ENCODE data around the gene AGRN. TPM values are rescaled to one million over a fixed set of nuclear protein-coding genes. Genes with fewer than 3 reads are reported as not detected.

The AGRN gene
- polyA plus RNA-seq, 3 donors = 0.06 to 4.7 (median 0.43) TPM

DNA sequence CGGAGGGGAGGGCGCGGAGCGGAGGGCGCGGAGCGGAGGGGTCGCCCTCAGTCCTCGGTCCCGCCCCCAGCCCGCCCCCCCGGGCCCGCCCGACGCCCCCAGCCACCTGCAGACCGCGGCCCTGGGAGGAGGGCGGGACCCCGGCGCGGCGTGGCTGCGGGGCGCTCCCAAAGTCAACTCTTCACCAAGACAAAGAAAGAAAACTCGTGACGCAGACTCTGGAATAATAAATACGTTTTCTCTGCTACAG lies 21.2 kb upstream of the AGRN start:
- Histone ChIP-seq H3K27me3 (ENCODE audit: control insufficient read depth in 2 of 2, insufficient read depth in 2 of 2, low read length in 2 of 2) (peaks cover 29 to 72% of the 10 kb centered on the region in 2 donors), H4K20me1 (ENCODE audit: insufficient read depth, low read length) (peaks cover 12% of the 10 kb centered on the region), H3K27ac (ENCODE audit: low read depth in 1 of 2, low read length in 2 of 2) (no peak overlapping the region), H3K4me1 (ENCODE audit: control insufficient read depth in 1 of 2, insufficient read depth in 2 of 2, low read length in 2 of 2) (peaks cover 11 to 33% of the 10 kb centered on the region in 2 donors), H2AFZ (ENCODE audit: insufficient read depth, low read depth, low read length, poor library complexity, severe bottlenecking) (no peak overlapping the region), H3K4me2 (replicated peaks; ENCODE audit: extremely low read depth, low read length, poor library complexity, severe bottlenecking) (peak overlapping the region; percentile 62), H3K9ac (ENCODE audit: insufficient read depth, low read length, poor library complexity, severe bottlenecking) (peak overlapping the region; percentile 49), H3K79me2 (ENCODE audit: insufficient read depth, low read length) (no peaks in the 10 kb centered on the region), H3K4me3 (replicated peaks in 1 of 3; ENCODE audit: low read depth in 2 of 3, low read length in 3 of 3) (peak overlapping the region in 2 of 3 experiments; percentile 26 to 64), H3K9me3 (replicated peaks in 1 of 2; ENCODE audit: control insufficient read depth in 1 of 2, insufficient read depth in 1 of 2, low read length in 2 of 2) (peaks cover 2 to 21% of the 10 kb centered on the region in 2 donors), H3K36me3 (replicated peaks in 1 of 2; ENCODE audit: control insufficient read depth in 1 of 2, insufficient read depth in 2 of 2, low read length in 2 of 2) (no peaks in the 10 kb centered on the region)
- WGBS (ENCODE audit: insufficient coverage) = 0% methylated on average over 10 of the region's 27 CpGs
- peaks cover 0 to 4% of the 10 kb centered on the region in 2 donors for H3K36me3 Mint-ChIP-seq
- intact Hi-C loops (cut with micrococcal nuclease) = no loop called here
- peak overlapping the region; percentile 56 to 72 for H3K4me3 Mint-ChIP-seq
- DNase-seq = no peak
- TF ChIP-seq, protein P1, sequence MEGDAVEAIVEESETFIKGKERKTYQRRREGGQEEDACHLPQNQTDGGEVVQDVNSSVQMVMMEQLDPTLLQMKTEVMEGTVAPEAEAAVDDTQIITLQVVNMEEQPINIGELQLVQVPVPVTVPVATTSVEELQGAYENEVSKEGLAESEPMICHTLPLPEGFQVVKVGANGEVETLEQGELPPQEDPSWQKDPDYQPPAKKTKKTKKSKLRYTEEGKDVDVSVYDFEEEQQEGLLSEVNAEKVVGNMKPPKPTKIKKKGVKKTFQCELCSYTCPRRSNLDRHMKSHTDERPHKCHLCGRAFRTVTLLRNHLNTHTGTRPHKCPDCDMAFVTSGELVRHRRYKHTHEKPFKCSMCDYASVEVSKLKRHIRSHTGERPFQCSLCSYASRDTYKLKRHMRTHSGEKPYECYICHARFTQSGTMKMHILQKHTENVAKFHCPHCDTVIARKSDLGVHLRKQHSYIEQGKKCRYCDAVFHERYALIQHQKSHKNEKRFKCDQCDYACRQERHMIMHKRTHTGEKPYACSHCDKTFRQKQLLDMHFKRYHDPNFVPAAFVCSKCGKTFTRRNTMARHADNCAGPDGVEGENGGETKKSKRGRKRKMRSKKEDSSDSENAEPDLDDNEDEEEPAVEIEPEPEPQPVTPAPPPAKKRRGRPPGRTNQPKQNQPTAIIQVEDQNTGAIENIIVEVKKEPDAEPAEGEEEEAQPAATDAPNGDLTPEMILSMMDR (IDR thresholded peaks at IDR 0.05) = no peak
- H3K27me3 Mint-ChIP-seq (ENCODE audit: low read depth in 3 of 3) = peaks cover 67 to 91% (median 73%) of the 10 kb centered on the region in 3 donors
- no peak overlapping the region for H3K27ac Mint-ChIP-seq
- peaks cover 14% of the 10 kb centered on the region for H3K4me1 Mint-ChIP-seq
- H3K9me3 Mint-ChIP-seq = peaks cover 2 to 34% (median 6%) of the 10 kb centered on the region in 7 donors

DNA sequence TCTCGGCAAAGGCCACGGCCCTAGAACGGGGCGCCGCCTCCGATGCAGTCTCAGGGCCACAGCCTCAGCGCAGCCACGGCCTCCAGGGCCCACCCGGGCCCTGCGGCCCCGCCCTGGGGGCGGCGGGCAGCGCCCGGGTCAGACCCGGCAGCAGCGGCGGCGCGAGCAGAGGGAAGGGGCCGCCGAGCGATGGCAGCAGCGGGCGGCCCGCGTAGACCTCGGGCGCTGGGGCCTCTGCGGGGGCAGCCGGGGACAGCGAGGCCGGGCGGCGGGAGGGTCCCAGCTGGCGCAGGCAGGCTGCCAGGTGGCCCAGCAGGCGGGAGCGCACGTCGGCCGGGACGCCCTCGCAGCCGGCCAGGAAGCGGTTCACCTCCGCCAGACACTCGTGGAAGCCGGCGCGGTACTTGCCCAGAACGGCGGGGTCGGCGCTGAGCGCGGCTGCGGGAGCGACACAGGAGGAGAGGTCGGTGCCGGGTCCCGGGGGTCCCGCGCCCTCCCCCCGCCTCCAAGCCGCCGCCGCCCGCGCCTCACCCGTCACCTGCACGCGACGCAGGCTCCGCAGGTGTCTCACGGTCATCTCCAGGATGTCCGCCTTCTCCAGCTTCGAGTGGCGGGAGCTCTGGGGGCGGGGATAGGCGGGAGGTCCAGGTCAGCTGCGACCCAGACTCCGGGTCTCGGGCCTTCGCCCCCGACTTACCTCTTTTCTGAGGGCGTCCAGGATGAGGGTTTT lies 20.8 kb upstream of the AGRN start:
- Histone ChIP-seq H2AFZ (ENCODE audit: insufficient read depth, low read depth, low read length, poor library complexity, severe bottlenecking) (no peak overlapping the region), H3K4me3 (replicated peaks in 1 of 3; ENCODE audit: low read depth in 2 of 3, low read length in 3 of 3) (peak overlapping the region; percentile 4 to 64 (median 47))

More for the DNA sequence above, 20.8 kb upstream of the AGRN start:
- Histone ChIP-seq H3K36me3 (replicated peaks in 1 of 2; ENCODE audit: control insufficient read depth in 1 of 2, insufficient read depth in 2 of 2, low read length in 2 of 2) (no peaks in the 10 kb centered on the region), H3K79me2 (ENCODE audit: insufficient read depth, low read length) (no peaks in the 10 kb centered on the region), H4K20me1 (ENCODE audit: insufficient read depth, low read length) (peaks cover 12% of the 10 kb centered on the region), H3K9ac (ENCODE audit: insufficient read depth, low read length, poor library complexity, severe bottlenecking) (peak overlapping the region; percentile 49), H3K27ac (ENCODE audit: low read depth in 1 of 2, low read length in 2 of 2) (no peak overlapping the region), H3K4me1 (ENCODE audit: control insufficient read depth in 1 of 2, insufficient read depth in 2 of 2, low read length in 2 of 2) (peaks cover 11 to 33% of the 10 kb centered on the region in 2 donors), H3K27me3 (ENCODE audit: control insufficient read depth in 2 of 2, insufficient read depth in 2 of 2, low read length in 2 of 2) (peaks cover 30 to 77% of the 10 kb centered on the region in 2 donors), H3K9me3 (replicated peaks in 1 of 2; ENCODE audit: control insufficient read depth in 1 of 2, insufficient read depth in 1 of 2, low read length in 2 of 2) (peaks cover 0 to 21% of the 10 kb centered on the region in 2 donors), H3K4me2 (replicated peaks; ENCODE audit: extremely low read depth, low read length, poor library complexity, severe bottlenecking) (peak overlapping the region; percentile 62)
- Mint-ChIP-seq H3K27ac (no peak overlapping the region), H3K9me3 (peaks cover 2 to 30% (median 5%) of the 10 kb centered on the region in 7 donors), H3K4me3 (peak overlapping the region; percentile 59 to 72), H3K27me3 (ENCODE audit: low read depth in 3 of 3) (peaks cover 68 to 91% (median 71%) of the 10 kb centered on the region in 3 donors), H3K4me1 (peaks cover 14% of the 10 kb centered on the region), H3K36me3 (peaks cover 0 to 4% of the 10 kb centered on the region in 2 donors)
- intact Hi-C loops (cut with micrococcal nuclease) = no loop called here
- WGBS (ENCODE audit: insufficient coverage) = under 1% methylated on average over 83 of the region's 86 CpGs
- TF ChIP-seq, protein P1 (IDR thresholded peaks at IDR 0.05) = no peak
- DNase-seq = peak in 1 of 3 donors; percentile 9

All from CD14-positive monocyte (primary cell).